ENCODE data around the gene ZNF727.
"Not testable (repeated sequence)": the region's sequence is repeated elsewhere in the genome, so short reads cannot be mapped to it uniquely, and the experiment has no call there.

ZNF727 gene

GRCh38 chr7:64045301-64046040 is at the start of gene ZNF727:
Gene ZNF727 (plus strand): TSS chr7:64045434. CDS start chr7:64045622, 188 bp downstream.
- DNase-seq = peak in 50 of 51 donors; percentile 1 to 87 (median 64)

DNA sequence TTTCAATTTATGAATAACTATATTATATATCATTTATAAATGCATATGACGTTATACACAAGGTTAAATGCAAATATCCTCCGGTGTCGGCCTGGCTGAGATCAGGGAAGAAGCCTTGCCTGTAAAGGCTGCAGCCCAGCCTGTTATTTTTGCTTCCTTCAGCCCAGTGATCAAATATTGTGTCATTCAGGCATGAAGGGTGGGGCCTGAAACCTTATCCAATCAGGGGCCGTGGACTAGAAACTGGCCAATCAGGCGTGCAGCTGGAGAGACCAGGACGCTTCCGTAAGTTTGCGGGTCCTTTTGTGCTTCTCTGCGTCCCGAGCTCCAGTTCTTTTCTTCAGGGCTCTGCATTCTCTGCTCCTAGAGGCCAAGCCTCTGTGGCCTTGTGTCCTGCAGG is 46.7 kb upstream of the ZNF727 start, which contains the start of gene ZNF722:
Gene ZNF722 (plus strand): TSS at position 301 of the 400 bp plus-strand sequence. CDS start 113 bp downstream, outside the sequence.
- no peak for DNase-seq

- not testable (repeated sequence) for DNase-seq
Measured at GRCh38 chr7:64015496-64015895, 29.7 kb upstream of the ZNF727 start.

DNA sequence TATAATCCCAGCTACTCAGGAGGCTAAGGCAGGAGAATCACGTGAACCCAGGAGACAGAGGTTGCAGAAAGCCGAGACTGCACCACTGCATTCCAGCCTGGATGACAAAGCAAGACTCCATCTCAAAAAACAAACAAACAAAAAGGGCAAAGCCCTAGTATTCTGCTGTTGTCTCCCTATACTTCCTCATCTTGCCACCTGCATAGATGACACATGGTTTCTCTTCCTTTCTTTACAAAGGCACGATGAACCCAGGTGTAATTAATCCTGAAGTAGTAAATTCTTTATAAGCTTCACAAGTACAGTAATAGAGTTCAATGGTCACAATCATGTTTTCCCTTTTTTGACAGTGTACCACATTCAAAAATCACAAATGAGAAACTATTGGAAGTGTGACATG is 9.8 kb upstream of the ZNF727 start:
- DNase-seq = no peak

- DNase-seq = peak in 4 of 51 donors; percentile 1 to 3 (median 2)
Measured at GRCh38 chr7:64037095-64037494, 8.1 kb upstream of the ZNF727 start.

DNA sequence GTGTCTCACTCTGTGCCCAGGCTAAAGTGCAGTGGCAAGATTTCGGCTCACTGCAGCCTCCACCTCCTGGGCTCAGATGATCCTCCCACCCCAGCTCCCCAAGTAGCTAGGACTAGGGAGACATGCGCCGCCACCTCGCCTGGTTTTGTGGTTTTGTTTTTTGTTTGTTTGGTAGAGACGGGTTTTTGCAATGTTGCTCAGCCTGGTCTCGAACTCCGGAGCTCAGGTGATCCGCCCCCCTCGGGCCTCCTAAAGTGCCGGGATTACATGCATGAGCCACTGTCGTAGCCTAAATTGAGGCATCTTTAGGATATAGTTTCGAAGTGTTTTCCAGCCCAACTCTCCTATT is 781 bp downstream of the ZNF727 start:
- DNase-seq = peak in 5 of 51 donors; percentile 0 to 26 (median 13)

DNA sequence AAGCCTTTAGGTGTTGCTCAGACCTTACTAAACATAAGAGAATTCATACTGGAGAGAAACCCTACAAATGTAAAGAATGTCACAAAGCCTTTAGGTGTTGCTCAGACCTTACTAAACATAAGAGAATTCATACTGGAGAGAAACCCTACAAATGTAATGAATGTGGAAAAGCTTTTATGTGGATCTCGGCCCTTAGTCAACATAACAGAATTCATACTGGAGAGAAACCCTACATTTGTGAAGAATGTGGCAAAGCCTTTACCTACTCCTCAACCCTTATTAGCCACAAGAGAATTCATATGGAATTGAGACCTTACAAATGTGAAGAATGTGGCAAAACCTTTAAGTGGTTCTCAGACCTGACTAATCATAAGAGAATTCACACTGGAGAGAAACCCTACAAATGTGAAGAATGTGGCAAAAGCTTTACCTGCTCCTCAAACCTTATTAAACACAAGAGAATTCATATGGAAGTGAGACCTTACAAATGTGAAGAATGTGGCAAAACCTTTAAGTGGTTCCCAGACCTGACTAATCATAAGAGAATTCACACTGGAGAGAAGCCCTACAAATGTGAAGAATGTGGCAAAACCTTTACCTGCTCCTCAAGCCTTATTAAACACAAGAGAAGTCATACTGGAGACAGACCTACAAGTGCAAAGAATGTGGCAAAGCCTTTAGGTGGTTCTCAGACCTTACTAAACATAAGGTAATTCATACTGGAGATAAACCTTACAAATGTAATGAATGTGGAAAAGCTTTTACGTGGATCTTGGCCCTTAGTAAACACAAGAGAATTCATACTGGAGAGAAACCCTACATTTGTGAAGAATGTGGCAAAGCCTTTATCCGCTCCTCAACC is 32.8 kb downstream of the ZNF727 start:
- not testable (repeated sequence) for DNase-seq

DNA sequence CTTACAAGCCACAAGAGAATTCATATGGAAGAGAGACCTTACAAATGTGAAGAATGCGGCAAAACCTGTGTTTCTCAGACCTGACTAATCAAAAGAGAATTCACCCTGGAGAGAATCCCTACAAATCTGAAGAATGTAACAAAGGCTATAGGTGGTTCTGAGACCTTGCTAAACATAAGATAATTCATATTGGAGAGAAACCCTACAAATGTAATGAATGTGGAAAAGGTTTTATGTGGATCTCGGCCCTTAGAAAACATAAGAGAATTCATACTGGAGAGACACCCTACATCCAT is 33.4 kb downstream of the ZNF727 start:
- DNase-seq = no peak

DNA sequence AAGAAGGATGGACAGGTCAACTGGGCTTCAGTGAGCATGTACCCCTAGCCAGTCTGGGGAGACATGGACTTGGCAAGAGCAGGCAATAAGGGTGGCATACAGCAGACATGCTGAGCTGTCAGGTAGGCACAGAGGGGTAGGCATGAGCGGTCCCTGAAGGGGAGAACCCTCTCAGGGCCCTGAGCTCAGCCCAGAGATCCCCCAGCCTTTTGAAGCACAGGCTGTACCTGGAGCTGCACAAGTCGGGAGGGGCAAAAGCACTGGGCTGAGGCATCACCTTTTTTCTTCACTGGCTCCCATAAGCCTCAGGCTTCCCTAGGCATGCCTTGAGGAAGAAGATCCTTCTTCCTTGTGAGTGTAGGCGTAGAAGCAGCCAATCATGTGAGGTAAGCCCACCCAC is 42.3 kb downstream of the ZNF727 start:
- DNase-seq = no peak

- DNase-seq = not testable (repeated sequence)
Measured at GRCh38 chr7:64088863-64089262, 43.6 kb downstream of the ZNF727 start.

Measured in hypothalamus (tissue), 51 donors.